Subcutaneous adipose tissue (tissue), 4 donors: ENCODE measurements around the gene RBBP5. TPM values are rescaled to one million over a fixed set of nuclear protein-coding genes. Genes with fewer than 3 reads are reported as not detected.

ENCODE experiments used
- CTCF ChIP-seq: fragments of 450-650 bp; IDR thresholded peaks from one replicate; pipeline ENCODE4 v1.5.1; 2016; ENCODE audit warnings: low read depth, mild to moderate bottlenecking, control low read depth, antibody characterized with exemption, moderate library complexity
- total RNA-seq, 4 donors: library from RNA; depleted of rRNA; stranded (reverse); fragments of >200 nt; gene quantifications; one replicate each; pipeline ENCODE4 v1.1.0, GENCODE V29; 2016

RBBP5 gene
- total RNA-seq, 4 donors from 2014 or later, result 13.8 to 25.5 (median 14.6) TPM

- no peak for TF ChIP-seq CTCF
These were observed 60.1 kb downstream of the RBBP5 start for GRCh38 chr1:205061665-205062069.

GRCh38 chr1:205061227-205061626 lies 60.6 kb downstream of the RBBP5 start:
- TF ChIP-seq CTCF, result no peak

- TF ChIP-seq CTCF, result no peak
These were observed 61.0 kb downstream of the RBBP5 start for GRCh38 chr1:205060746-205061145.

GRCh38 chr1:205059660-205060059 lies 62.1 kb downstream of the RBBP5 start:
- TF ChIP-seq CTCF, result no peak

- no peak for TF ChIP-seq CTCF
These were observed 62.9 kb downstream of the RBBP5 start for GRCh38 chr1:205058853-205059252.

GRCh38 chr1:205057808-205058575 lies 63.8 kb downstream of the RBBP5 start:
- TF ChIP-seq CTCF, result no peak

- TF ChIP-seq CTCF, result no peak
These were observed 64.7 kb downstream of the RBBP5 start for GRCh38 chr1:205056956-205057568.
